GM19025 (cell line): ENCODE data around the gene FCHSD1.
A peak's percentile ranks its signal among the peaks of the same experiment; 100 is the strongest.

Experiments used
- ATAC-seq: cut with Tn5 transposase; IDR thresholded peaks from one replicate; pipeline ENCODE4 v1.9.1; 2021; ENCODE audit warnings: mild to moderate bottlenecking, low read depth, moderate library complexity; ENCODE audit not compliant: unreplicated experiment

Gene FCHSD1

DNA sequence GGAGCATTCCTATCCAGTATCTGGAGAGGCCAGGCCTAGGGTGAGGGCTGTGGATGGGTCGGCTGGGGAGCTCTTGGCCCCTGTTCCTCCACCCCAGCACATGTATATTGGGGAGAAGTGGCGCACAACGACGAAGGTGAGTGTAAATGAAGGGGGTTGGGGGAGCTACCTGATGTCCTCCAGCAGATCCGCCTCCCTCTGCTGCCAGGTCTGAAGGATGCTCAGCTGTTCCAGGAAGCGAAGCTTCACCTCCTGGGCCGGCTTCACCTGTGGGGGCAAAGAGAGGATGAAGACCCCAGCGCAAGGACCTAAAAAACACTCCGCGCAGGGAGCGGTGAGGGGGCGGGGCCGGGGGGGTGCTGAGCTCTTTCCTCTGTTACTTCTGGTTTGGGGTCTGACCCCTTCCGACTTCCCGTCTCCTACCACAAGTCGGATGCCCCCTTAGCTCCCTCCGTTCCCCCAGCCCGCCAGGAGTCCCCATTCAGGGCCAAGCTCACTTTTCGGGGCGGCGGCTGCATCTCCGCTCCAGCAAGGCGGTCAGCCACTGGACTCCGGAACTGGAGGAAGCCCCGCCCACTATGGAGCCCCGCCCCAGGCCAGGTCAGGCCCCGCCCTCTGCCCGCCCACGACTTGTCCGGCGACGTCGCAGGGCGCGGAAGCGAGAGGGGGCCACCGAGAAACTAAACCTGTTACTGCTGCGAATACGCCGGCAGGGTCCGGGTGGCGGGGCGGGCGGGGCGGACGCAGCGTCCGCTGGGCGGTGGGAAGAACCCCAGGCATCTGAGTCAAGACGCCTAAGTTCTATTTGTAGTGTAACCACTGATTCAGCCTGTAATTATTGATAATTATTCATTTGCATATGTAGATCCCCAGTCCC is at the start of gene FCHSD1:
FCHSD1 (minus strand) TSS at position 568 of the 877 bp plus-strand sequence; CDS start at position 518, 50 bp downstream.
- ATAC-seq: peak; percentile 98

DNA sequence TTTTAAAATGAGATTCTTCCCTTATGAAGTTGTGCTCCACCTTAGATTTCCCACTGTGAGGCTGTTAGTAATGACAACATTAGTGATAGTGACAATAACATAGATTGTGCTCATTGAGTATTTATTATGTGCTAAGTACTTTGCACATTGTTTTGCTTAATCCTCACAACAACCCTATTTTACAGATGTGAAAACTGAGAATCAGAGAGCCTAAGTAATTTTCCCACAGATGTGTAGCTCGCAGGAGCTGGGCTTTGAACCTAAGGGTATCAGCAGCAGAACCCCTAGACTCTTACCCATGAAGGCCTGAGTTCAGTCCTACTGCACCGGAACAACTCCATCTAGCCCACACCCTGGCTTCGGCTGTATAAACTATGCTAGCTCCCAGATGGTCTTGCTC is 46.4 kb upstream of the FCHSD1 start:
- no peak for ATAC-seq

- ATAC-seq: no peak
Measured at GRCh38 chr5:141696431-141696830, 45.2 kb upstream of the FCHSD1 start.

DNA sequence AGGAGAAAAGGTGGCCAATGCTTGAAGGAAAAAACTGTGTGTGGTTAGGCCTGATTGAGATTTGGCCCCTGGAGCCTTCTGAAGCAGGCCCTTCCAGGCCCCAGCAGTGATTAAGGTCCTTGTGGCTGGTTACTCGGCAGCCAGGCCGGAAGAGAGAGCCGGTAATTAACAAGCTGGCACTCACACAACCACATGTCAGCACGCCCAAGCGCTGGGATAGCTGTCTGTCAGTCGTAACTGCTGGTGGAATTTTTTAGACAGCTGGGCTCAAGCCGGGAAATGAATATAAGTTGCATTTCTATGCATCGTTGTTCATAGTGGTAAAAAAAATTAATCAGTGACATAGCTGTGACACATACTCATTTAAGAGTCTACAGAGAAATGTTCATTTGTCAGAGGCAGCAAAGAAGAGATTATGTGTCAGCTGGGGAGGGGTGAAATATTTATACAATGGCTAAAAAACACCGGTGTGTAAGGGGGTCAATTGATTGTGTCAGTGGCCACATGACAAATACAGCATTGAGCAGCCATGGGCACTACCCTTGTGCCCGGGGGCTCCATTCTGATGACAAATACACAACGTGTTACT is 44.5 kb upstream of the FCHSD1 start:
- no peak for ATAC-seq

DNA sequence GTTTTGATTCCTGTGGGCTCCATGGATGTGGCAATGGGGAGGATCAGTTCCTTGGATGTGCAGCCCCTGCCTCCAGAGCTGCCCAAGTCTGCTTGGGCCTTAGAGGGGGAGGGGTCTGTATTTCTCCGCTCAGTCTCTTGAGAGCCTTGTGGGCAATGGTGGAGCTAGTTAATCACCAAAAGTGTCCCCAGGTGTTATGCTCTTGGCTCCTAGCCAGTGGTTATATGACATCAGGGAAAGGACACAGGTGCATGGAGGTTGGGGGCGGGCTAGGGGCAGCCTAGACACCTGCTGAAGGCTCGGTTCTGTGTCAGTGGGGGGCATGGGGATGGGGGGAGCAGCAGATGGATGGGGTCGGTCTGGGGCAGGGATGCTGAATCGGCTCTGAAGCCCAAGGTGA is 43.3 kb upstream of the FCHSD1 start:
- no peak for ATAC-seq

DNA sequence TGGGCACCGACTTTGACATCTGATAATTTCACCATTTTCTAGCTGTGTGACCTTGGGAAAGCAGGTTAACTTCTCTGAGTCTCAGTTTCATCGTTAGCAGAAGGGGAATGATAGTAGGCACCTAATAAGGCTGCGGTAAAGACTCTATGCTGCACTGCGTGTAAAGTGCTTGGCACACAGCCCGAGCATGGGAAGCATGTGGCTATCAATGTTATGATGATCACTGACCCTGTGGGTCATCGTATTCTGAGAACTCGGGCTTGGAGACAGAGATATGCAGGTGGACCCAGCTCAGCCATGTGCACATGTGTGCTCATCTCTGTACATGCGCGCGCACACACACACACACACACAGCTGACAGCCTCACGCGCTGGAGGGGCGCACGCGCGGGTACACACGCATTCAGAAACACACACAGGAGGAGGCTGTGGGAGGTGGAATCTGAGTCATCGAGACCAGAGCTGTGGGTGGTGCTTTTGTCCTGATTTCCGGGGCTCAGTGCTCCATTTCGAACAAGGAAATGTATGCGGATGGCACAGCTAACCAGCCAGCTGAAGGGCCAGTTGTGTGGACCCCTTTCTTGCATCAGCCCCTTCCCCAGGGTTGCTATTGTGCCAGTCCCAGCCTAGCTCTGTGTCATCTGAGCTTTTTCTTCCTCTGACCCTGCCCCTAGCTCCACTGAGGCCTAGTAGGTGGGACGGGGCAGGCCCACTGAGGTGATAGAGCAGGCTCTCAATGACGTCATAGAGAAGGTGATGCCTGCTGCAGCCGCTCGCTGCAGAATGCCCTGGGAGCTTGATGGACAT is 41.9 kb upstream of the FCHSD1 start:
- no peak for ATAC-seq

- no peak for ATAC-seq
Measured at GRCh38 chr5:141692533-141692888, 41.3 kb upstream of the FCHSD1 start.

DNA sequence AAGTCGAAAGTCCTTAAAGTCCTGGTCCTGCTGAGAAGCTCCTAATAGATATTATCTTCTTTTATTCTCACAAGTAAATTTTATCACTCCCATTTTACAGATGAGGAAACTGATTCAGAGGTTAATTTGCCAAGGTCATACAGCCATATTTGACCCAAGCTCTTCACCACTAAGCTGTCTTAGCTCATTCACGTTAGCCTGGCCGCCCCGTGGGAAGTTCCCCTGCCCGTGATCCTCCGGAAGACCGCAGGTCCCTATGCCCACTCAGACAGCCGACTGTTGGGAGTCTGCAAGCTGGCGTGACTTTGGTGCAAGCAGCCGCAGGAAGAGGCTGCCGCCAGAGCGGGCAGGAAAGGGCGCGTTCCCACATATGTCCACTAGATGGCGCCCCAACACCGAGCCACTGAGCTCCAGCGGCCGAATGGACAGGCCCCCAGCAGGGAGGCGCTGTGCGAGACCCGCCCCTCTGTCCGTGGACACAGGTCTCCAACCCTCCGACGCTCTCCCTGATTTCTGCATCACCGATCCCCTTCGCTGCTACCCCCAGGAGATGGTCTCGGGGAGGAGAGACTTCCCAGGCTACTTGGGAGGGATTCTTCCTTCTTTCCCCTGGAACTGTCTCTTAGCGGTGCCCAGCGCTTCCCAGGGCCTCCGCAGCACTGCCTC is 40.8 kb upstream of the FCHSD1 start:
- ATAC-seq: peak; percentile 84

- no peak for ATAC-seq
Measured at GRCh38 chr5:141691286-141691866, 40.2 kb upstream of the FCHSD1 start.

DNA sequence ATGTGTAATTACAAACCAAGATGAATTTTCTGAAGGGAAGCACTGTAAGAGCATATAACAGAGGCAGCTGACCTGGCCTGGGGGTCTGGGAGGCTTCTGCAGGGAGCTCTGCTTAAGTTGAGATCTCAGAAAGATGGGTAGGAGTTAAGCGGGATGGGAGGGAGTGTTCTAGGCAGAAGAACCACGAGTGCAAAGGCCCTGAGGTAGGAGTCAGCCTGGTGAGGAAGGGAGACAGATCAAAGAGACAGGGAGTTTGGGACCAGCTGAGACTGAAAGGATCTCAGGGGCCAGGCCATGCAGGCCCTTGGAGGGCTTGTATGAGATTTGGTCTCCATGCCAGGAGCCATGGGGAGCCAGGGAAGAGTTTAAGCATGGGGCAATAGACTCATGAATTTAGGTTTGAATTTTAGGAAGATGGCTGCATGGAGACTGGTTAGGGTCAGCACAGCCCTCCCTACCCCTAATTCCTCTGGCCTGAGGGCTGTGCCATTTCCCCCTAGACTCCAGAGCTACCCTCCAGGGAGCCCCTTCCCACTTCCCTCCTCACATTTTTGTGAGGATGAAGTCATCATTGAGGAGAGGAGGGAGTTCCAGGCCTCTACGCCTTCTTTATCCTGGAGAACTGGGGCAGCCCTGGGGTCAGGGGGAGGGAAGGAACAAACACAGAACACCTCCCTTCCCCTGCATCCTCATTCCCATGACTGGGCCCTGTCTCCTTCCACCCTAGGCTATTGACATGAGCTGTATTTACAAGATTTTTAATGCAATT is 35.6 kb upstream of the FCHSD1 start:
- ATAC-seq: no peak

DNA sequence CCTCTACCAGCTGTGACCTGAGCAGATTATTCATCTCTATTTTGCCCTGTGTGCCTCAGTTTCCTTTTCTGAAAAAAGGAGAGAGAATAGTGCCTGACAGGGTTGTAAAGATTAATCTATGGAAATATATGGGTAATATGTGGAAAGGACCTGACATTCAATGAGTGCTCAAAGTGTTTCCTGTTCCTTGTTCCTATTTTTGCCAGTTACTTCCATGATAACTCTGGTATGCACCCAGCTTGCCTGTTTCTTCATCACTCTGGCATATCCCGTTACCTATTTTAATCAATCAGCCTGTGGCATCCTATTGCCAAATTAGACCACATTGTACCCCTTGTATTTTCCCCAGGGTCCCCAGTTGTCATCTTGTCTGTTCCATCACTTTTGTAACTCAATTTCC is 34.4 kb upstream of the FCHSD1 start:
- no peak for ATAC-seq

- no peak for ATAC-seq
Measured at GRCh38 chr5:141683596-141684141, 32.5 kb upstream of the FCHSD1 start.

- no peak for ATAC-seq
Measured at GRCh38 chr5:141681695-141682641, 30.8 kb upstream of the FCHSD1 start, which contains the start of gene ARAP3. Gene ARAP3 (minus strand): TSS chr5:141682230. CDS start chr5:141680486, 1,744 bp downstream.

DNA sequence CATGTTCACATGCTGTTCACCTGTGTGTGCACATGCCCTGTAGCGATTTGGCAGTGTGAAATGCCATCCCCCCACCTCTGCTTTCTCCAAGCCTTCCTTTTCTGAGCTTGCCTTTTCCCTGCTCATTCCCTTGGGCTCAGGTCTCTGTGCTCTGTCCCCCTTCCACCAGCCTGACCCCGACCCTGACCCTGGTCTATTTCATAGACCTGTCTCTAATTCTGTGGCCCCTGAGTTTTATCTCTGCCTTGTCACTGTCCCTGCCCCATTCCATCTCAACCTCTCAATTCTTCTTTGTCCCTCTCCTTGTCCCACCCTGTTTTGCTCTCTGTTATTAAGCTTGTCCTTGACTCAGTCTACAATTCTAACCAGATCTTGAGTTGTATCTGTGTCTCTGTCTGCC is 30.1 kb upstream of the FCHSD1 start:
- ATAC-seq: no peak

DNA sequence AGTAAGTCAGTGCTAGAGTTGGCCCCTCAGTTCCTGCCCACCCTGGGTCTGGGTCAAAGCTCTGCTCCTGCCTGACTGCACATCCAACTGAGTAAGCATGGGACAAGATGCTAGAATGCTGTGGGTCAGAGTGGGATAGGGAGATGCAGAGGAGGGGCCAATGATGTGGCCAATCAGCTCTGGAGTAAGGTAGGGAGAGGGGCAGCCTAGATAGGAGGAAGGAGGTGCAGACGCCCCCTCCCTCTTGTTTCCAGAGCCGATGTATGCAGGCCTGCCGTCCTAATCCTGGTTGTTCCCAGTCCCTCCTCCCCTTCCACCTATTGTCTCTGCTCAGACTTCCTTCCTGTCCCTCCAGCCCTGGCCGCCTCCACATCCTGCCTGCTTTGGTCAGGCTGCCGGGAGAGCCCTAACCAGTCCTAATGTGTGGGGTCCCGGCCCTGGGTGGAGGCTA is 29.6 kb upstream of the FCHSD1 start:
- ATAC-seq: no peak

GRCh38 chr5:141680178-141680577 is 29.0 kb upstream of the FCHSD1 start:
- no peak for ATAC-seq

GRCh38 chr5:141677415-141677814 is 26.2 kb upstream of the FCHSD1 start:
- no peak for ATAC-seq

- no peak for ATAC-seq
Measured at GRCh38 chr5:141675672-141676071, 24.5 kb upstream of the FCHSD1 start.
